Measurements from ENCODE around the gene AMBP. TPM values are rescaled to one million over a fixed set of nuclear protein-coding genes. Genes with fewer than 3 reads are reported as not detected.
A peak's percentile ranks its signal among the peaks of the same experiment; 100 is the strongest.

Gene AMBP
- total RNA-seq, 4 donors from 2014 or later, result not detected

- 81% methylated on average over 2 of the region's 2 CpGs for WGBS
- TF ChIP-seq CTCF (IDR thresholded peaks at IDR 0.05) (no peak), POLR2A (IDR thresholded peaks at IDR 0.05; ENCODE audit: low read depth) (no peak), POLR2AphosphoS5 (IDR thresholded peaks at IDR 0.05) (no peak), EP300 (IDR thresholded peaks at IDR 0.05) (no peak)
- H3K36me3 ChIP-seq, result no peaks in the 10 kb centered on the region
- peaks cover 6 to 19% (median 10%) of the 10 kb centered on the region in 4 donors for H3K4me1 ChIP-seq
- intact Hi-C loops (cut with DNase I), result loop anchor here (5.0 kb wide), 1 partner anchor 42 kb away; no protein-coding TSS in a partner anchor
- no peak overlapping the region for H3K4me3 ChIP-seq
- no peak for DNase-seq (ENCODE audit: extremely low spot score)
- H3K27me3 ChIP-seq, result peaks cover 0 to 24% (median 0%) of the 10 kb centered on the region in 4 donors
- H3K27ac ChIP-seq (replicated peaks in 1 of 4), result no peak overlapping the region
- H3K9me3 ChIP-seq, result no peaks in the 10 kb centered on the region
These were observed 32.1 kb upstream of the AMBP start for GRCh38 chr9:114110180-114110579.

GRCh38 chr9:114109124-114109523 is 31.0 kb upstream of the AMBP start:
- Histone ChIP-seq H3K36me3 (no peaks in the 10 kb centered on the region), H3K9me3 (no peaks in the 10 kb centered on the region), H3K27me3 (peaks cover 0 to 21% (median 0%) of the 10 kb centered on the region in 4 donors), H3K4me3 (no peak overlapping the region), H3K4me1 (peaks cover 6 to 19% (median 10%) of the 10 kb centered on the region in 4 donors), H3K27ac (replicated peaks in 1 of 4) (no peak overlapping the region)
- no peak for TF ChIP-seq POLR2A (IDR thresholded peaks at IDR 0.05; ENCODE audit: low read depth)
- no peak for TF ChIP-seq EP300 (IDR thresholded peaks at IDR 0.05)
- no peak for TF ChIP-seq POLR2AphosphoS5 (IDR thresholded peaks at IDR 0.05)
- no peak for TF ChIP-seq CTCF (IDR thresholded peaks at IDR 0.05)
- intact Hi-C loops (cut with DNase I), result loop anchor here (2.0 kb wide), 1 partner anchor 182 kb away; no protein-coding TSS in a partner anchor
- DNase-seq (ENCODE audit: extremely low spot score), result no peak
- 95% methylated on average over 6 of the region's 6 CpGs for WGBS

GRCh38 chr9:114108016-114108833 is 30.1 kb upstream of the AMBP start:
- no peaks in the 10 kb centered on the region for H3K9me3 ChIP-seq
- WGBS, result 66% methylated on average over 20 of the region's 28 CpGs
- H3K36me3 ChIP-seq, result no peaks in the 10 kb centered on the region
- H3K4me1 ChIP-seq, result peaks cover 2 to 13% (median 5%) of the 10 kb centered on the region in 4 donors
- TF ChIP-seq CTCF (IDR thresholded peaks at IDR 0.05), result peak; percentile 76 to 90 (median 79)
- no peak for TF ChIP-seq POLR2AphosphoS5 (IDR thresholded peaks at IDR 0.05)
- TF ChIP-seq EP300 (IDR thresholded peaks at IDR 0.05), result no peak
- no peak for DNase-seq (ENCODE audit: extremely low spot score)
- H3K27ac ChIP-seq (replicated peaks in 1 of 4), result no peak overlapping the region
- peaks cover 0 to 12% (median 0%) of the 10 kb centered on the region in 4 donors for H3K27me3 ChIP-seq
- intact Hi-C loops (cut with DNase I), result loop anchor here (2.0 kb wide), 1 partner anchor 183 kb away; no protein-coding TSS in a partner anchor
- no peak overlapping the region for H3K4me3 ChIP-seq

DNA sequence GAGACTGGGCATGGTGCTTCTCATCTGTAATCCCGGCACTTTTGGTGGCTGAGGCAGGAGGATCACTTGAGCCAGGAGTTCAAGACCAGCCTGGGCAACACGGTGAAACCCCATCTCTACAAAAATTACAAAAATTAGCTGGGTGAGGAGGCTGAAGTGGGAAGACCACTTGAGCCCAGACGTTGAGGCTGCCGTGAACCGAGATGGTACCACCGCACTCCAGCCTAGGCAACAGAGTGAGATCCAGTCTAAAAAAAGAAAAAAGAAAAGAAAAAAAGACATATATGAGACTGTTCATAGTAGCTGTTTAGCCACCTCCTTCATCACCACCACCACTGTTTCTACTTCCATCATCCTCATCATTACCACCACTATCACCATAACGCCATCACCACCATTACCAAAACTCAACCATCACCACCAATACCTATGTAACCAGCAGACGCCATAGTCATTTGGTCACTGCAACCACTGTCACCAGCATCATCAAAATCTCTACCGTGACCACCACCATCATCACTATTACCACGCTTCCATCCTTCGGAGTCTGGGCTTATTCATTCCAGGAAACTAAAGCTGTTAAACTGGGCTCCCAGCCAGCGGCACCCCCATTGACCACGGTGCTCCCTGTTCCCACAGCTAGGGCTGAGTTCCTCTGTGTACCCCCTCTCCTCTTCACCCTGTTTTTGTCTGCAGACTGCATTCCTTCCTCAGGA is 29.3 kb upstream of the AMBP start:
- WGBS, result 79% methylated on average over 13 of the region's 13 CpGs
- Histone ChIP-seq H3K27ac (replicated peaks in 1 of 4) (no peak overlapping the region), H3K27me3 (peaks cover 0 to 7% (median 0%) of the 10 kb centered on the region in 4 donors), H3K36me3 (no peaks in the 10 kb centered on the region), H3K9me3 (no peaks in the 10 kb centered on the region), H3K4me1 (peaks cover 0 to 5% (median under 1%) of the 10 kb centered on the region in 4 donors), H3K4me3 (no peak overlapping the region)
- DNase-seq (ENCODE audit: extremely low spot score), result no peak
- intact Hi-C loops (cut with DNase I), result loop anchor here (2.0 kb wide), 1 partner anchor 183 kb away; no protein-coding TSS in a partner anchor
- no peak for TF ChIP-seq POLR2AphosphoS5 (IDR thresholded peaks at IDR 0.05)
- TF ChIP-seq CTCF (IDR thresholded peaks at IDR 0.05), result no peak
- no peak for TF ChIP-seq EP300 (IDR thresholded peaks at IDR 0.05)
- no peak for TF ChIP-seq POLR2A (IDR thresholded peaks at IDR 0.05; ENCODE audit: low read depth)

Data from esophagus muscularis mucosa (tissue), 4 donors.